ENCODE results near the gene SNRPA.

DNA sequence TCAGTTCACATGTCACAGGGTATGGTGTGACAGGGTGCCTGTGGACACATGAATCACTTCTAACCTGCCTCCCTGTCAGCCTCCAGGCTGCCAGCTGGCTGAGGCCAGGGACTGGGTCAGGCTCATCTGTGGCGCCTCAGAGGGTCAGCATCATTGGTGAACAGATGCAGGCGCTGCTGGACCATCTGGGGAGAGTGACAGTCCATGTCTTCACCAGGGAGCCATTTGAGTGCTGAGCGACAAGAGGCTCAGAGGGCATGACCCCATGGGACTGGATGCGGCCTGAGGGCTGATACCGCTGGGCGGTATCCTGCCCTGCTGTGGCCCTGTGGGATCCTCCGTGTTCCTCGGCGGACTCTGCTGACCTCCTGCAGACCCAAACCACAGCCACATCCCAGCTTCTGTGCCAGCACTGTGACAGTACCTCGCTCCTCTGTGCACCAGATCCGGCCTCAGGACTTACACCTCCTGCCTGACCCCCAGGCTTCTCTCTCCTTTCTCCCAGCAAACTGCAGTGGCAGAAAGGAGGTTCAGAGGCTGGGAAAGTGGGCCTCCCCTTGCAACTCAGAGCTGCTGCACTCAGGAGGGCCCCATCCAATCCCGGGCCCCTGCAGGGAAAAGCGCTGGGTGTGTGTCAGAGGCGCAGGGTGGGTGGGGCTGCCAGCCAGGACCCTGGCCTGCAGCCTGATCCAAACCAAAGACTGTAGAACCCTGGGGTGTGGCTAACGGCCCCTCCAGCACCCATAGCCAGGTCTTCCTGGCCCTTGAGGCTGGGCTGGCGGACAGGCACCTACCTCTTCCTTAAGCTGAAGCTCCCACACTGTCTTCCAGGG, 10.9 kb upstream of the SNRPA start:
- TF ChIP-seq, protein P1, sequence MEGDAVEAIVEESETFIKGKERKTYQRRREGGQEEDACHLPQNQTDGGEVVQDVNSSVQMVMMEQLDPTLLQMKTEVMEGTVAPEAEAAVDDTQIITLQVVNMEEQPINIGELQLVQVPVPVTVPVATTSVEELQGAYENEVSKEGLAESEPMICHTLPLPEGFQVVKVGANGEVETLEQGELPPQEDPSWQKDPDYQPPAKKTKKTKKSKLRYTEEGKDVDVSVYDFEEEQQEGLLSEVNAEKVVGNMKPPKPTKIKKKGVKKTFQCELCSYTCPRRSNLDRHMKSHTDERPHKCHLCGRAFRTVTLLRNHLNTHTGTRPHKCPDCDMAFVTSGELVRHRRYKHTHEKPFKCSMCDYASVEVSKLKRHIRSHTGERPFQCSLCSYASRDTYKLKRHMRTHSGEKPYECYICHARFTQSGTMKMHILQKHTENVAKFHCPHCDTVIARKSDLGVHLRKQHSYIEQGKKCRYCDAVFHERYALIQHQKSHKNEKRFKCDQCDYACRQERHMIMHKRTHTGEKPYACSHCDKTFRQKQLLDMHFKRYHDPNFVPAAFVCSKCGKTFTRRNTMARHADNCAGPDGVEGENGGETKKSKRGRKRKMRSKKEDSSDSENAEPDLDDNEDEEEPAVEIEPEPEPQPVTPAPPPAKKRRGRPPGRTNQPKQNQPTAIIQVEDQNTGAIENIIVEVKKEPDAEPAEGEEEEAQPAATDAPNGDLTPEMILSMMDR (IDR thresholded peaks at IDR 0.05) = no peak
- no peak for TF ChIP-seq EP300 (IDR thresholded peaks at IDR 0.05)
- no peak for TF ChIP-seq POLR2A (IDR thresholded peaks at IDR 0.05; ENCODE audit: low read depth)

Measured in esophagus muscularis mucosa (tissue), 4 donors.